Activated CD4-positive, alpha-beta T cell treated with anti-CD3 and anti-CD28 coated beads for 36 hours (primary cell): ENCODE data around the gene PLXDC1. TPM values are rescaled to one million over a fixed set of nuclear protein-coding genes. Genes with fewer than 3 reads are reported as not detected.

ENCODE experiments used
- ATAC-seq: fragments of 200-7000 bp; cut with Tn5 transposase; one replicate; pipeline ENCODE4 v1.10.0; 2021; ENCODE audit warnings: mild to moderate bottlenecking, moderate library complexity
- CTCF ChIA-PET: fragments of 350-600 bp; sonication (Branson Sonifier 250); formaldehyde crosslinking; loops from one replicate; lab custom pipeline; 2021; ENCODE audit warnings: antibody characterized with exemption; lab: Charles Lee
- POLR2A ChIA-PET: fragments of 350-600 bp; sonication (Branson Sonifier 250); formaldehyde crosslinking; loops from one replicate; lab custom pipeline; 2021; ENCODE audit warnings: antibody characterized with exemption, inconsistent platforms; lab: Charles Lee
- DNase-seq: peaks from one replicate; pipeline ENCODE4 v3.0.0-alpha.2; 2020
- H3K27ac Mint-ChIP-seq: one replicate; pipeline ENCODE4 v1.8.0; 2021; ENCODE audit warnings: mixed read lengths
- H3K27me3 Mint-ChIP-seq: one replicate; pipeline ENCODE4 v1.8.0; 2021; ENCODE audit warnings: mixed read lengths
- H3K36me3 Mint-ChIP-seq: one replicate; pipeline ENCODE4 v1.8.0; 2021; ENCODE audit warnings: low read depth, mixed read lengths
- H3K4me1 Mint-ChIP-seq: one replicate; pipeline ENCODE4 v1.8.0; 2021; ENCODE audit warnings: mixed read lengths
- H3K4me3 Mint-ChIP-seq: one replicate; pipeline ENCODE4 v1.8.0; 2021; ENCODE audit warnings: mild to moderate bottlenecking, moderate library complexity, mixed read lengths
- H3K9me3 Mint-ChIP-seq: one replicate; pipeline ENCODE4 v1.8.0; 2021; ENCODE audit warnings: low read depth, mixed read lengths
- intact Hi-C, 2 experiments: fragments of 100-400 bp; cut with DNase I in 1 of 2; cut with micrococcal nuclease in 1 of 2; formaldehyde crosslinking; loops; one replicate each; pipeline versions ENCODE4 v1.14.2 to v1.15.1; 2022 to 2024; cut with DNase I, micrococcal nuclease
- total RNA-seq, 2 experiments: library from RNA; stranded (reverse); gene quantifications; one replicate each; pipeline ENCODE4 v1.2.3, GENCODE V29; 2021

Gene PLXDC1
- total RNA-seq, 2 experiments from 2014 or later: 1.2 to 2.4 TPM

DNA sequence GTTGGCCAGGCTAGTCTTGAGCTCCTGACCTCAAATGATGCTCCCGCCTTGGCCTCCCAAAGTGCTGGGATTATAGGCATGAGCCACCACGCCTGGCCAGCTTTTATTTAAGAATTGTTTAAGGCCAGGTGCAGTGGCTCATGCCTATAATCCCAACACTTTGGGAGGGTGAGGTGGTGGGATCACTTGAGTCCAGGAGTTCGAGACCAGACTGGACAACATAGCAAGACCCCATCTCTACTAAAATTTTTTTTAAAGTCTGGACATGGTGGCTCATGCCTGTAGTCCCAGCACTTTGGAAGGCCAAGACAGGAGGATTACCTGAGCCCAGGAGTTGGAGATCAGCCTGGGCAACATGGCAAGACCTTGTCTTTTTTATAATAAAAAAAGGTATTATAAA lies 5.2 kb downstream of the PLXDC1 start:
- no peak for DNase-seq
- Mint-ChIP-seq H3K9me3 (no peaks in the 10 kb centered on the region), H3K27me3 (no peaks in the 10 kb centered on the region), H3K4me1 (peaks cover 22% of the 10 kb centered on the region), H3K27ac (no peak overlapping the region), H3K36me3 (no peaks in the 10 kb centered on the region), H3K4me3 (no peak overlapping the region)
- intact Hi-C loops: no loop called here
- ChIA-PET POLR2A (interaction anchor here (0.7 kb wide), 2 partner anchors 23 to 72 kb away, joined by 3 read pairs; no protein-coding TSS in a partner anchor), CTCF (interaction anchor here (0.7 to 1.1 kb wide), 5 partner anchors 11 to 295 kb away, joined by 3 to 7 read pairs (median 3); no protein-coding TSS in a partner anchor)
- no peak for ATAC-seq

GRCh38 chr17:39145143-39145542 lies 6.3 kb downstream of the PLXDC1 start:
- no peak overlapping the region for H3K4me3 Mint-ChIP-seq
- H3K27ac Mint-ChIP-seq: no peak overlapping the region
- no peaks in the 10 kb centered on the region for H3K9me3 Mint-ChIP-seq
- intact Hi-C loops: no loop called here
- no peaks in the 10 kb centered on the region for H3K27me3 Mint-ChIP-seq
- no peaks in the 10 kb centered on the region for H3K36me3 Mint-ChIP-seq
- DNase-seq: no peak
- ATAC-seq: no peak
- ChIA-PET POLR2A (no interaction called here), CTCF (interaction anchor here (0.5 to 1.1 kb wide), 8 partner anchors 8 to 164 kb away, joined by 3 to 7 read pairs (median 3); partner anchors contain the start of genes ARL5C and RPL19)
- H3K4me1 Mint-ChIP-seq: peaks cover 15% of the 10 kb centered on the region

GRCh38 chr17:39144416-39144840 lies 7.0 kb downstream of the PLXDC1 start:
- H3K4me3 Mint-ChIP-seq: no peak overlapping the region
- H3K4me1 Mint-ChIP-seq: peaks cover 9% of the 10 kb centered on the region
- no peaks in the 10 kb centered on the region for H3K36me3 Mint-ChIP-seq
- ATAC-seq: no peak
- POLR2A ChIA-PET: no interaction called here
- intact Hi-C loops: no loop called here
- CTCF ChIA-PET: interaction anchor here (0.8 to 1.1 kb wide), 5 partner anchors 9 to 161 kb away, joined by 3 to 5 read pairs (median 3); partner anchors contain the start of gene ARL5C
- H3K9me3 Mint-ChIP-seq: no peaks in the 10 kb centered on the region
- H3K27ac Mint-ChIP-seq: no peak overlapping the region
- no peak for DNase-seq
- no peaks in the 10 kb centered on the region for H3K27me3 Mint-ChIP-seq

- Mint-ChIP-seq H3K27me3 (no peaks in the 10 kb centered on the region), H3K27ac (no peak overlapping the region), H3K9me3 (no peaks in the 10 kb centered on the region), H3K4me1 (peaks cover 6% of the 10 kb centered on the region), H3K36me3 (no peaks in the 10 kb centered on the region), H3K4me3 (no peak overlapping the region)
- CTCF ChIA-PET: interaction anchor here (0.8 to 1.1 kb wide), 2 partner anchors 47 to 160 kb away, joined by 3 to 4 read pairs; no protein-coding TSS in a partner anchor
- ATAC-seq (no peak), DNase-seq (no peak)
- POLR2A ChIA-PET: interaction anchor here (0.5 kb wide), 1 partner anchor 342 kb away, joined by 3 read pairs; no protein-coding TSS in a partner anchor
- intact Hi-C loops: no loop called here
Observed at GRCh38 chr17:39143552-39144093, 7.8 kb downstream of the PLXDC1 start.

GRCh38 chr17:39141915-39142664 lies 9.3 kb downstream of the PLXDC1 start:
- ChIA-PET POLR2A (interaction anchor here (0.7 kb wide), 1 partner anchor 27 kb away, joined by 3 read pairs; no protein-coding TSS in a partner anchor), CTCF (interaction anchor here (0.6 to 0.8 kb wide), 2 partner anchors 102 to 253 kb away, joined by 3 read pairs; no protein-coding TSS in a partner anchor)
- no peaks in the 10 kb centered on the region for H3K36me3 Mint-ChIP-seq
- H3K4me1 Mint-ChIP-seq: peaks cover 6% of the 10 kb centered on the region
- no peak overlapping the region for H3K27ac Mint-ChIP-seq
- DNase-seq (no peak), ATAC-seq (no peak)
- H3K9me3 Mint-ChIP-seq: no peaks in the 10 kb centered on the region
- H3K27me3 Mint-ChIP-seq: no peaks in the 10 kb centered on the region
- intact Hi-C loops: no loop called here
- no peak overlapping the region for H3K4me3 Mint-ChIP-seq

GRCh38 chr17:39141294-39141693 lies 10.1 kb downstream of the PLXDC1 start:
- DNase-seq (no peak), ATAC-seq (no peak)
- H3K27me3 Mint-ChIP-seq: no peaks in the 10 kb centered on the region
- H3K4me3 Mint-ChIP-seq: no peak overlapping the region
- H3K9me3 Mint-ChIP-seq: no peaks in the 10 kb centered on the region
- no peak overlapping the region for H3K27ac Mint-ChIP-seq
- ChIA-PET CTCF (interaction anchor here (0.6 kb wide), 1 partner anchor 252 kb away, joined by 3 read pairs; no protein-coding TSS in a partner anchor), POLR2A (no interaction called here)
- H3K4me1 Mint-ChIP-seq: peaks cover 6% of the 10 kb centered on the region
- no peaks in the 10 kb centered on the region for H3K36me3 Mint-ChIP-seq
- intact Hi-C loops: no loop called here

- intact Hi-C loops: no loop called here
- DNase-seq (no peak), ATAC-seq (no peak)
- no peaks in the 10 kb centered on the region for H3K27me3 Mint-ChIP-seq
- no peaks in the 10 kb centered on the region for H3K36me3 Mint-ChIP-seq
- H3K4me1 Mint-ChIP-seq: peaks cover 4% of the 10 kb centered on the region
- no peak overlapping the region for H3K4me3 Mint-ChIP-seq
- no peak overlapping the region for H3K27ac Mint-ChIP-seq
- ChIA-PET POLR2A (no interaction called here), CTCF (interaction anchor here (1.0 kb wide), 1 partner anchor 13 kb away, joined by 4 read pairs; no protein-coding TSS in a partner anchor)
- H3K9me3 Mint-ChIP-seq: no peaks in the 10 kb centered on the region
Observed at GRCh38 chr17:39139561-39139960, 11.9 kb downstream of the PLXDC1 start.

GRCh38 chr17:39139161-39139511 lies 12.3 kb downstream of the PLXDC1 start:
- Mint-ChIP-seq H3K27ac (no peak overlapping the region), H3K4me1 (peaks cover 4% of the 10 kb centered on the region), H3K36me3 (no peaks in the 10 kb centered on the region), H3K27me3 (no peaks in the 10 kb centered on the region), H3K4me3 (no peak overlapping the region), H3K9me3 (no peaks in the 10 kb centered on the region)
- intact Hi-C loops: no loop called here
- POLR2A ChIA-PET: no interaction called here
- DNase-seq (no peak), ATAC-seq (no peak)
- CTCF ChIA-PET: no interaction called here

DNA sequence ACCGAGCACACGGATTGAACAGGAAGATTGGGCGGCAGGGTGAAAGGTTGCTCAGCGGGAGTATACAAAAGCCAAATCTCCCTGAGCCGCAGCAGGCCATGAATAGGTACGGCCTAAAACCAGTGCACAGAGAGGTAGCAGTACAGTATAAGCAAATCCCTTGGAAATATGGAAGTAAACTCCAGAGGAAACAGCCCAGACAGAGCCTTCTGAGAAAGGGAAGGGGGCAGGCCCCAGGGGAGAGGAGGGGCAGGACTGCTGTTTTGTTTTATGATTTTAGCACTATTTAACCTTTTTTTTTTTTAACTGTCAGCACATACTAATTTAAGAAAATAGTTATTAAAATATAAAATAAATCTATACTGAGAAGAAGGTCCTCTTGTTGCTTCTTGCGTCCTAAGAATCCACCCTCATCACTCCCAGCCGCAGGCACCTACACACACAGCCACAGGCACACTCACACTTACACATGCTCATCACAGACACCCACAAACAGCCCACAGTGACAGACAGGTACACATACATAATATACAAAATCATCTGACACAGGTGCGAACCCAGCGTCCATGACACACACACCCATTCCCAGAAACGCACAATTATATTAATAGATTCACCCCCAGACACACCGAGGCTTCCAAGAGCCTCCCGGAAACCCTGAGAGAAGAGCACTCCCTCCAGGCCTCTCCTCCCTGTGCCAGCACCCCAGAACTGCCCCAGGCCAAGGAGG lies 12.8 kb downstream of the PLXDC1 start:
- Mint-ChIP-seq H3K27ac (no peak overlapping the region), H3K9me3 (no peaks in the 10 kb centered on the region), H3K36me3 (no peaks in the 10 kb centered on the region), H3K4me3 (no peak overlapping the region), H3K4me1 (peaks cover 4% of the 10 kb centered on the region), H3K27me3 (no peaks in the 10 kb centered on the region)
- ChIA-PET POLR2A (no interaction called here), CTCF (no interaction called here)
- no peak for ATAC-seq
- no peak for DNase-seq
- intact Hi-C loops: no loop called here

DNA sequence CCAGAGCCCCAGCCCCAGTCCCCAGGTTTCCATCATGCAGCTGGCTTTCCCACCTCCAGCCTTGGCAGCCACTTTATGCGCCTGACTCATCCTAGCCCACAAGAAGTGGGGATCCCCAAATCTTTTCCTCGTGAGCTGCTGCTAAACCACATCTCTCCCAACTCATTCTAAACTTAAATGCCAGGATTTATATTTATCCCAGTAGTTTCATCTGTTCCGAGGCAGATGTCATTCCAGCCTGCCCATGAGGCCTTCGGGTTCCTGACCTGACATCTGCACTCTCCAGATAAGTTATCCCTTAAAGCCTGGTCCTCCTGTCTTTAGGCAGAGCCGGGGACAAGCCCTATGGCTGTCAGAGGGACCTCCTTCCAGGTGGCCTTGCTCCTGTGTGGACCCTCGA lies 16.6 kb downstream of the PLXDC1 start:
- ChIA-PET CTCF (no interaction called here), POLR2A (no interaction called here)
- DNase-seq (no peak), ATAC-seq (no peak)
- intact Hi-C loops: no loop called here
- Mint-ChIP-seq H3K36me3 (no peaks in the 10 kb centered on the region), H3K9me3 (no peaks in the 10 kb centered on the region), H3K4me3 (no peak overlapping the region), H3K4me1 (peaks cover 4% of the 10 kb centered on the region), H3K27me3 (no peaks in the 10 kb centered on the region), H3K27ac (no peak overlapping the region)

GRCh38 chr17:39132192-39132610 lies 19.2 kb downstream of the PLXDC1 start:
- H3K27me3 Mint-ChIP-seq: no peaks in the 10 kb centered on the region
- intact Hi-C loops: no loop called here
- DNase-seq (no peak), ATAC-seq (no peak)
- no peak overlapping the region for H3K4me3 Mint-ChIP-seq
- H3K9me3 Mint-ChIP-seq: no peaks in the 10 kb centered on the region
- H3K27ac Mint-ChIP-seq: no peak overlapping the region
- H3K4me1 Mint-ChIP-seq: peaks cover 2% of the 10 kb centered on the region
- ChIA-PET CTCF (no interaction called here), POLR2A (no interaction called here)
- H3K36me3 Mint-ChIP-seq: no peaks in the 10 kb centered on the region
